Astrocyte of the spinal cord (primary cell): ENCODE measurements around the gene USP31.

Source experiments
- DNase-seq: peaks from one replicate; pipeline ENCODE4 v3.0.0; 2011; ENCODE audit warnings: low read depth, low spot score
- H3K4me3 ChIP-seq: 2 replicates; pipeline ENCODE4 v1.5.1; 2011; ENCODE audit warnings: low read depth, mild to moderate bottlenecking, low read length, moderate library complexity
- in situ Hi-C: cut with HindIII; loops from 2 replicates; pipeline ENCODE4 v1.10.0; 2017; ENCODE audit warnings: low sequenced_read_pairs
- TF ChIP-seq, protein P1 (sequence below): IDR thresholded peaks from 2 replicates; pipeline ENCODE4 v1.5.1; 2012; ENCODE audit warnings: low read depth, mild to moderate bottlenecking, low read length, inconsistent platforms

Gene USP31

DNA sequence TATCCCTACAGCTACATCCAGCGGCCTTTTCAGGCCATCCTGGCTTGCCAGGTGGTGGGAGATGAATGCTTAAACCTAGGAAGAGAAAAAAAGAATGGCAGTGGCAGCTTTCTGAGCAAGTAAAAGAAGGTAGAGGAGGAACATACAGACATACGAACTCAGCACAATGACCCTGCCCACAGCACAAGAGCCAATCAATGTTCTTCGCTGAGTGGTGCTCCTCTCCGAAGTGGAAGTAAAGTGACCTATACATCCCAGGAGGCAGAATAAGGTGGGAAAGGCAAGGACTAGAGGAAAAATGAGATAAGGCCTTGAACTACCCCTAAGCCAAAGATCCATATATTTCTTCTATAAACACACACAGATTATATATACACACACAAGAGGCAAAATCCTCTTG, 28.7 kb downstream of the USP31 start:
- no peak for DNase-seq
- TF ChIP-seq, protein P1, sequence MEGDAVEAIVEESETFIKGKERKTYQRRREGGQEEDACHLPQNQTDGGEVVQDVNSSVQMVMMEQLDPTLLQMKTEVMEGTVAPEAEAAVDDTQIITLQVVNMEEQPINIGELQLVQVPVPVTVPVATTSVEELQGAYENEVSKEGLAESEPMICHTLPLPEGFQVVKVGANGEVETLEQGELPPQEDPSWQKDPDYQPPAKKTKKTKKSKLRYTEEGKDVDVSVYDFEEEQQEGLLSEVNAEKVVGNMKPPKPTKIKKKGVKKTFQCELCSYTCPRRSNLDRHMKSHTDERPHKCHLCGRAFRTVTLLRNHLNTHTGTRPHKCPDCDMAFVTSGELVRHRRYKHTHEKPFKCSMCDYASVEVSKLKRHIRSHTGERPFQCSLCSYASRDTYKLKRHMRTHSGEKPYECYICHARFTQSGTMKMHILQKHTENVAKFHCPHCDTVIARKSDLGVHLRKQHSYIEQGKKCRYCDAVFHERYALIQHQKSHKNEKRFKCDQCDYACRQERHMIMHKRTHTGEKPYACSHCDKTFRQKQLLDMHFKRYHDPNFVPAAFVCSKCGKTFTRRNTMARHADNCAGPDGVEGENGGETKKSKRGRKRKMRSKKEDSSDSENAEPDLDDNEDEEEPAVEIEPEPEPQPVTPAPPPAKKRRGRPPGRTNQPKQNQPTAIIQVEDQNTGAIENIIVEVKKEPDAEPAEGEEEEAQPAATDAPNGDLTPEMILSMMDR: no peak
- in situ Hi-C loops: no loop called here
- H3K4me3 ChIP-seq: no peak overlapping the region

DNA sequence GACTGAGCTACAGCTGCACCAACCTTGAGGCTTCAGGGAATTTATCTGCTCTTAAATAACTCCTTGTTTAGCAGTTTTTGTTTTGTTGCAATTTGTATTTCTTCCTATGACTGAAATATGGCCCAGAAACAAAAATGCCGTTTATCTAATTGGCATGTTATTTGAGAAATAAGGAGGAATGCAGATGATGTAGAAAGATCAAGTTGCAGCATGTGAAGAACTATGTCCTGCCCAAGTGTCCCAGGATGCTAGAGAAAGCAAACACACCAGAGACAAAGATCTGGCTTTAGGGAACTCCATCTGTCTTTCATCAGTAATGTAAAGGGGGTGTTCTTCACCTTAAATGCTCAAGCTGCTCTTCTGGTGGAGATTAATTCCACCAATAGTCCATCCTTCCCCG, 29.7 kb downstream of the USP31 start:
- DNase-seq: peak; percentile 37
- no peak overlapping the region for H3K4me3 ChIP-seq
- in situ Hi-C loops: no loop called here
- TF ChIP-seq, protein P1: no peak

DNA sequence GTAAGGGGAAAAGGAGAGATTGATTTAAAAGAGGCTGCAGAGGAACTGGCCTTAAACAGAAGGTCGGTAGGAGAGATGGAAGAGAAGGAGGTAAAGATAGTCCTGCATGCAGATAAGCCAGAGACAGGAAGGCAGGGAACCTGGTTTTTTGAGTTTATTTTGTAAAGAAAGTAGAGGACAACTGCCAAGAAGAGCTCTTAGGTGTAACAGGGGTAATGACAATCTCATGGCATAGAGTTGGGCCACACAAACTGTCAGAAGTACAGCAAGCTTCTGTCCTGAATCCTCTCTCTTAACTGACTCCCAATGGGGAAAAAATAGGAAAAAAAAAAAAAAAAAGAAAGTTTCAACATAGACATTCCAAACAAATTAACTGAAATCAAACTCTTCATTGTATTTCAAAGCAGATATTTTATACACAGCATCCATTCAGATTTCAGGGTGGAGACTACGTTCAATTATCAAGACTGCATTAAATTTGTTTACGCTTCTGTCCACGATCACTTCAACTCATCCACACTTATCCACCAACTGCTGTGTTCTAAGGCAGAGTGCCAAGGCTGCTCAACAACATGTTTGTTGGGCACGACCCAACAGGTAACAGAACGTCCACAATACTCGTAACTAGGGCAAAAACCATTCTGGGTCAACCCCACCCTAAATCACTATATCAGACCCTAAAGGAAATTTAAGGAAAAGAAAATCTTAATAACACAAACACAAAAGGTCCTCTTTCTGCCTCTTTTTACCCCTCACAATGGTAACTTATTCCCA, 34.9 kb downstream of the USP31 start:
- TF ChIP-seq, protein P1: no peak

DNA sequence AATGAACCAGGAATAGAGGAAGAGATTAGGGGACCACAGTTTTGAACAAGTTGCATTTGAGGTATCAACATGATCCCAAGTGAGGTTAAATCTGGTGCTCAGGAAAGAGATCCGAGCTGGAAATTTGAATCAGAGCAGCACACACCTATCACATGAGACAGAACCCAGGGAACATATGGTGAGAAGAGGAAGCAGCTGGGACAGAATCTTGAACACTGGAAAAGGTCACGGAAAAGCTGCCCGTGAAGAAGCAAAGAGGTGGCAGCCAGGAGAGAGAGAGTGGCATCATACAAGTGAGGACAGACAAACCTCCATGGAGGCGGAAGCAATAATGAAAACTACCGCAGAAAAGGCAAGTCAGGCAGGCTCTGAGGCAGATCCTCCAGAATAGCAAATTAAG, 36.1 kb downstream of the USP31 start:
- no peak for DNase-seq
- in situ Hi-C loops: no loop called here
- H3K4me3 ChIP-seq: no peak overlapping the region
- TF ChIP-seq, protein P1: no peak

More for the DNA sequence above, 34.9 kb downstream of the USP31 start:
- in situ Hi-C loops: no loop called here
- DNase-seq: no peak
- no peak overlapping the region for H3K4me3 ChIP-seq

DNA sequence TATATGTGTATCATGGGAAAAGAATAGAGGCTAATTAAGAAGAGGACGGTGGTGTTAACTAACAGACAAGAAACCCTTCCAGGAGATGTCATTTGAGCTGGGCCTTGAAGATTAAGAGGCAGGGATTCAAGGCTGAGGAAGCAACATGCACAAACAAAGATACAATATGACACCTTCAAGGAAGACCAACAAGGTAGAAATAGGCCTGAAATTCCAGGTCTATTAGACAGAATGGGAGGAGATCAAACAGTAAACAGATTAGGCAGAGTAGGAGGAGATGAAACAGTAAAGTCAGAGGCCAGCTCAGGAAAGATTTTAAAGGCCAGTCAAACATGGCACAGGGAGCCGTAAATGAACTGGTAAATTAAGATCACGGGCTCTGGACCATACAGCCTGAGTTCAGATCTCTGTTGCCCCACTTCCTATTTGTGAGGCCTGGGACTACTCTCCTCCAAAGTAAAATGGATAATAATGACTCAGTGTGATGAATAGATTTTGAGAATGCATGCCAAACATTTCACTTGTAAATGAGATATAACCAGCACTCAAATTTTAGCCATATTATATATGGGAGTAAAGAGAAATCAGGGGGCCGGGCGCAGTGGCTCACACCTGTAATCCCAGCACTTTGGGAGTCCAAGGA, 38.9 kb downstream of the USP31 start:
- H3K4me3 ChIP-seq: no peak overlapping the region
- DNase-seq: no peak
- in situ Hi-C loops: no loop called here
- TF ChIP-seq, protein P1: no peak

DNA sequence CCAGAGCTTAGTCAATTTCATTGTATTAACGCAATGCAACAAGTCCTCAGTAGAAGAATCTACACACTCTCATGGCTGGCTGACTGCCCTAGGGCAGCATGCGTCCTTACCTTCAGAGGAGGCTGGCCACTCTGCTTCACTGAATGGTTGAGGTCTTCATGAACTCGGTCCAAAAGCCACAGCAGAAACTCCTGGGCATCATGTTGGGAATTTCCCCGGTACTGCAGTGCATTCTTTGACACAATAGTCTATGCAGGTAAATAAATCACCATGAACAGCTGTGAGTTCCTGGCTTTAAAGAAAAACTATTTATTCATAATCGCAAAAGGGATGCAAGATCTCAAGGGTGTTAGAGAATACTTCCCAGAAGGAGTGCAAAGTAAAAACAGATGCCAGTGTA, 41.3 kb downstream of the USP31 start:
- peak; percentile 50 for DNase-seq
- TF ChIP-seq, protein P1: no peak
- no peak overlapping the region for H3K4me3 ChIP-seq
- in situ Hi-C loops: no loop called here
